ENCODE data around the gene PGLYRP3. TPM values are rescaled to one million over a fixed set of nuclear protein-coding genes. Genes with fewer than 3 reads are reported as not detected.

PGLYRP3 gene
- total and polyA plus RNA-seq, 2 of the 13 experiments (the other 11 are each of a cell fraction or from before 2014, with no cell fraction given), result not detected

DNA sequence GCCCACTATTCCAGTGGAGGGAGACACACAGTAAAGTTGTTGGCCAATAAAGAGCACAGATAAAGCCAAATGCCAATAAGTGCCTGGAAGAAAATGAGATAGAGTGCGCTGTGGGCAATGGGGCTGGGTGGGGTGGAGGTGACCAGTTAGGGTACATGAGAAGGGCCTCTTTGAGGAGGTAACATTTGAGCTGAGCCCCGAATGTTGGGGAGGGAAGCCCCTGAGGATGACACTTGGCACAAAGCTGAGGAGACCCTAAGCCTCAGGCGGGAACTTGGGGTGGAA, 45.9 kb upstream of the PGLYRP3 start:
- ChIA-PET POLR2A (no interaction called here), CTCF (ENCODE audit: low intra/inter-chr PET ratio, low total read pairs) (no interaction called here)
- no peak overlapping the region for H3K27ac ChIP-seq (ENCODE audit: extremely low read length, insufficient read depth, low read length)
- H3K9me3 ChIP-seq (ENCODE audit: low read length), result no peaks in the 10 kb centered on the region
- no peaks in the 10 kb centered on the region for H3K36me3 ChIP-seq (replicated peaks in 1 of 2; ENCODE audit: control insufficient read depth in 1 of 2, insufficient read depth in 2 of 2, low read length in 2 of 2)
- FAIRE-seq (no peak), DNase-seq (ENCODE audit: low spot score) (no peak), ATAC-seq (no peak)
- in situ Hi-C loops (cut with HindIII; ENCODE audit: extremely low pct_ligation_motif_present, low pct_unique_long_range_greater_than_20kb) (no loop called here), intact Hi-C loops (cut with micrococcal nuclease; ENCODE audit: unreplicated experiment) (no loop called here)
- TF ChIP-seq YY1 (IDR thresholded peaks at IDR 0.05; ENCODE audit: insufficient read depth, insufficient replicate concordance, low read depth, low read length) (no peak), GATA4 (IDR thresholded peaks at IDR 0.05; ENCODE audit: borderline replicate concordance, low read depth) (no peak), ISX (CRISPR knock-in tag; conservative IDR thresholded peaks at IDR 0.05) (no peak), MTA1 (CRISPR knock-in tag; IDR thresholded peaks at IDR 0.05; ENCODE audit: borderline replicate concordance) (no peak), POLR2G (IDR thresholded peaks at IDR 0.05; ENCODE audit: low read depth, low read length) (no peak), ZNF678 (CRISPR knock-in tag; IDR thresholded peaks at IDR 0.05) (no peak)
- TF ChIP-seq, protein P1, sequence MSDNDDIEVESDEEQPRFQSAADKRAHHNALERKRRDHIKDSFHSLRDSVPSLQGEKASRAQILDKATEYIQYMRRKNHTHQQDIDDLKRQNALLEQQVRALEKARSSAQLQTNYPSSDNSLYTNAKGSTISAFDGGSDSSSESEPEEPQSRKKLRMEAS (IDR thresholded peaks at IDR 0.05), result no peak
- TF ChIP-seq, protein P2, sequence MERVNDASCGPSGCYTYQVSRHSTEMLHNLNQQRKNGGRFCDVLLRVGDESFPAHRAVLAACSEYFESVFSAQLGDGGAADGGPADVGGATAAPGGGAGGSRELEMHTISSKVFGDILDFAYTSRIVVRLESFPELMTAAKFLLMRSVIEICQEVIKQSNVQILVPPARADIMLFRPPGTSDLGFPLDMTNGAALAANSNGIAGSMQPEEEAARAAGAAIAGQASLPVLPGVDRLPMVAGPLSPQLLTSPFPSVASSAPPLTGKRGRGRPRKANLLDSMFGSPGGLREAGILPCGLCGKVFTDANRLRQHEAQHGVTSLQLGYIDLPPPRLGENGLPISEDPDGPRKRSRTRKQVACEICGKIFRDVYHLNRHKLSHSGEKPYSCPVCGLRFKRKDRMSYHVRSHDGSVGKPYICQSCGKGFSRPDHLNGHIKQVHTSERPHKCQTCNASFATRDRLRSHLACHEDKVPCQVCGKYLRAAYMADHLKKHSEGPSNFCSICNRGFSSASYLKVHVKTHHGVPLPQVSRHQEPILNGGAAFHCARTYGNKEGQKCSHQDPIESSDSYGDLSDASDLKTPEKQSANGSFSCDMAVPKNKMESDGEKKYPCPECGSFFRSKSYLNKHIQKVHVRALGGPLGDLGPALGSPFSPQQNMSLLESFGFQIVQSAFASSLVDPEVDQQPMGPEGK (CRISPR knock-in tag; IDR thresholded peaks at IDR 0.05), result no peak
- TF ChIP-seq, protein P3, sequence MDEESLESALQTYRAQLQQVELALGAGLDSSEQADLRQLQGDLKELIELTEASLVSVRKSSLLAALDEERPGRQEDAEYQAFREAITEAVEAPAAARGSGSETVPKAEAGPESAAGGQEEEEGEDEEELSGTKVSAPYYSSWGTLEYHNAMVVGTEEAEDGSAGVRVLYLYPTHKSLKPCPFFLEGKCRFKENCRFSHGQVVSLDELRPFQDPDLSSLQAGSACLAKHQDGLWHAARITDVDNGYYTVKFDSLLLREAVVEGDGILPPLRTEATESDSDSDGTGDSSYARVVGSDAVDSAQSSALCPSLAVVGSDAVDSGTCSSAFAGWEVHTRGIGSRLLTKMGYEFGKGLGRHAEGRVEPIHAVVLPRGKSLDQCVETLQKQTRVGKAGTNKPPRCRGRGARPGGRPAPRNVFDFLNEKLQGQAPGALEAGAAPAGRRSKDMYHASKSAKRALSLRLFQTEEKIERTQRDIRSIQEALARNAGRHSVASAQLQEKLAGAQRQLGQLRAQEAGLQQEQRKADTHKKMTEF (CRISPR knock-in tag; IDR thresholded peaks at IDR 0.05), result no peak
- TF ChIP-seq, protein P4, sequence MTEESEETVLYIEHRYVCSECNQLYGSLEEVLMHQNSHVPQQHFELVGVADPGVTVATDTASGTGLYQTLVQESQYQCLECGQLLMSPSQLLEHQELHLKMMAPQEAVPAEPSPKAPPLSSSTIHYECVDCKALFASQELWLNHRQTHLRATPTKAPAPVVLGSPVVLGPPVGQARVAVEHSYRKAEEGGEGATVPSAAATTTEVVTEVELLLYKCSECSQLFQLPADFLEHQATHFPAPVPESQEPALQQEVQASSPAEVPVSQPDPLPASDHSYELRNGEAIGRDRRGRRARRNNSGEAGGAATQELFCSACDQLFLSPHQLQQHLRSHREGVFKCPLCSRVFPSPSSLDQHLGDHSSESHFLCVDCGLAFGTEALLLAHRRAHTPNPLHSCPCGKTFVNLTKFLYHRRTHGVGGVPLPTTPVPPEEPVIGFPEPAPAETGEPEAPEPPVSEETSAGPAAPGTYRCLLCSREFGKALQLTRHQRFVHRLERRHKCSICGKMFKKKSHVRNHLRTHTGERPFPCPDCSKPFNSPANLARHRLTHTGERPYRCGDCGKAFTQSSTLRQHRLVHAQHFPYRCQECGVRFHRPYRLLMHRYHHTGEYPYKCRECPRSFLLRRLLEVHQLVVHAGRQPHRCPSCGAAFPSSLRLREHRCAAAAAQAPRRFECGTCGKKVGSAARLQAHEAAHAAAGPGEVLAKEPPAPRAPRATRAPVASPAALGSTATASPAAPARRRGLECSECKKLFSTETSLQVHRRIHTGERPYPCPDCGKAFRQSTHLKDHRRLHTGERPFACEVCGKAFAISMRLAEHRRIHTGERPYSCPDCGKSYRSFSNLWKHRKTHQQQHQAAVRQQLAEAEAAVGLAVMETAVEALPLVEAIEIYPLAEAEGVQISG (CRISPR knock-in tag; IDR thresholded peaks at IDR 0.05), result no peak
- no TSS peak for BruUV-seq (replicated peaks)
- H3K9ac ChIP-seq (ENCODE audit: insufficient read depth, low read depth, low read length), result no peak overlapping the region
- H3K4me1 ChIP-seq (ENCODE audit: insufficient read depth, low read length), result 0 out of 2 replicates have a peak, but pooled peaks cover 5% of the 10 kb centered on the region
- H3K27me3 ChIP-seq (ENCODE audit: control insufficient read depth in 1 of 2, insufficient read depth in 2 of 2, low read length in 2 of 2), result no peaks in the 10 kb centered on the region; a peak in 1 of 5 replicates
- H4K20me1 ChIP-seq (ENCODE audit: insufficient read depth, low read length), result no peaks in the 10 kb centered on the region
- 54% methylated on average over 3 of the region's 3 CpGs for WGBS (ENCODE audit: low lambda C conversion rate)
- H3K4me3 ChIP-seq (replicated peaks in 1 of 3; ENCODE audit: insufficient read depth in 1 of 3, low read depth in 2 of 3, low read length in 3 of 3), result no peak overlapping the region
- no peak overlapping the region for H2AFZ ChIP-seq (ENCODE audit: low read length)
- no peaks in the 10 kb centered on the region for H3K79me2 ChIP-seq (ENCODE audit: insufficient read depth, low read length)
- H3K4me2 ChIP-seq (ENCODE audit: low read depth, low read length), result no peak overlapping the region
